M059J (cell line): ENCODE measurements around the gene HLA-DQA1. TPM values are rescaled to one million over a fixed set of nuclear protein-coding genes. Genes with fewer than 3 reads are reported as not detected.
A peak's percentile ranks its signal among the peaks of the same experiment; 100 is the strongest.
"Not testable (repeated sequence)": the region's sequence is repeated elsewhere in the genome, so short reads cannot be mapped to it uniquely, and the experiment has no call there.

Experiments used
- DNase-seq: peaks from one replicate; pipeline ENCODE4 v3.0.0-alpha.2; 2012; ENCODE audit warnings: low read depth
- total RNA-seq: library from RNA; depleted of rRNA; stranded (reverse); fragments of >200 nt; shearing (Covaris generic); gene quantifications from 2 replicates; pipeline ENCODE4 v1.2.3, GENCODE V29; 2014; rRNA removed

Gene HLA-DQA1
- not detected in 2 replicates for total RNA-seq

DNA sequence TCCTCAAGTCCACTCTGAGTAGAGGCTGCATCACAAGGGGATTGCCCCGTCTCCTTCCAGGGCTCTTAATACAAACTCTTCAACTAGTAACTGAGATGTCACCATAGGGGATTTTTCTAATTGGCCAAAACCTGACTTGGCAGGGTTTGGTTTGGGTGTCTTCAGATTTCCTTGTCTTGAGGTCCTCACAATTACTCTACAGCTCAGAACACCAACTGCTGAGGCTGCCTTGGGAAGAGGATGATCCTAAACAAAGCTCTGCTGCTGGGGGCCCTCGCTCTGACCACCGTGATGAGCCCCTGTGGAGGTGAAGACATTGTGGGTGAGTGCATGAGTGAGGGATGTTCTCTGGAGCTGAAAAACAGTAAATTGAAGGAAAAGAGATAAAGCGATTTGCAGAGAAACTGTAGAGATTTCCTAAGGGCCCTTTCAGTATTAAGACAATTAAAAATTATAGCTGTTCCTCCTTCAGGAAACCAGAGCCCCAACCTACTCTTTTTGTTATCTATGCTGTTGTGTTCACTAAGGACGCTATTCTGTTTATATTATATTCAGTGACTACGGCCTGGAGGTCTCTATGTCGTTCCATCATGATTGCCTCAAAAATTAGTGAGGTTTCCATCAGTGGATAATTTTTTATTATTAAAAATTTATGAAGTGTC is at the start of gene HLA-DQA1:
Gene HLA-DQA1, plus strand, starts transcription at position 188 of the 662 bp plus-strand sequence. Its CDS starts 53 bp downstream, at position 241.
- peak; percentile 4 for DNase-seq

DNA sequence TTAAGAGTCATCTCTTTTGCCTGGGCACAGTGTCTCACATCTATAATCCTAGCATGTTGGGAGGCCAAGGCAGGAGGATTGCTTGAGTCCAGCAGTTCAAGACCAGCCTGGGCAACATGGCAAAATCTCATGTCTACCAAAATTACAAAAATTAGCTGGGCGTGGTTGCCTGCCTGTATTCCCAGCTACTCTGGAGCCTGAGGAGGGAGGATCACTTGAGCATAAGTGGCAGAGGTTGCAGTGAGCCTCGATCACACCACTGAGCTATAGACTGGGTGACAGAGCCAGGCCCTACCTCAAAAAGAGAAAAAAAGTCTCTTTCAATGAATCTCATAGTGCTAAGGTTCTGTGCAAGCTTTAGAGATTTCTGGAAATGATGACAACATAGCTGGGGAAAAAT is 49.0 kb upstream of the HLA-DQA1 start:
- DNase-seq: no peak

DNA sequence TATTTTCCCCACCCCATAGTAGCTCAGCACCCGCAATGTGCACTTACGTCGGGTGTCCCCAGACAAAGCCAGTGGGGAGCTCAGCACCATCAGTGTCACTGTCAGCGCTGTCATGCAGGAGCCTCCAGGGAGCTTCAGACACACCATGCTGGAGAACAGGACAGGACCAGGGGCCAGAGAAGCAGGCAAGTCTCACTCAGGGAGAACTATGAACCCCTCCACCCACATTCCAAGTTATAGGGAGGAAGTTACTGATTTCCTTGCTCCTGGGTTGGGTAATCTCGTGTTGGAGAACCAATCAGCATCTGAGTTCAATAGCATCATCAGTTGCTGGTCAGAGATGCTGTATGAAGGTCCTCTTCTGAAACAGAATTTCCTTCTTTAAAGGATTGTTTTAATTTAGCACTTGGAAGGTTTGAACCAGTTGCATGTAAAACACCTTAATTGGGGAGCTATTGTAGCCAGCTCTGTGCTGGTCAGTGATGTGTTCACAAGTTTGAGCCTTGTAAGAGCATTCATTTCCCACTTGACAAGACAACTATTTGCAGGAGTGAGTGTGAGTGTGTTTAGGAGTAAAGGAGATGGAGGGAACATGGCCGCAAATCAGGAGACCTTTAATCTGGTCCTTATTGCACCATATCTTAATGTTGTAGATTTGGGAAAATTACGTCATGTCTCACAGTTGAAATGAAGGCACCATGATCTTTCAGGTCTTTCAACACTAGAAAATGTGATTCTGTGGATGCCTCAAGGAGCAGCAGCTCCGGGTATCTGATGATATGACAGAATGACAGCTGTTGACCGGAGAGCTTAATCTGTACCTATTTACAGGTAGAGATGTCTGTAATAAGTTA is 47.4 kb upstream of the HLA-DQA1 start, which contains the start of gene HLA-DRB1:
Gene HLA-DRB1, minus strand, starts transcription at position 253 of the 854 bp plus-strand sequence. Its CDS starts 106 bp downstream, at position 147.
- DNase-seq: peak; percentile 21

DNA sequence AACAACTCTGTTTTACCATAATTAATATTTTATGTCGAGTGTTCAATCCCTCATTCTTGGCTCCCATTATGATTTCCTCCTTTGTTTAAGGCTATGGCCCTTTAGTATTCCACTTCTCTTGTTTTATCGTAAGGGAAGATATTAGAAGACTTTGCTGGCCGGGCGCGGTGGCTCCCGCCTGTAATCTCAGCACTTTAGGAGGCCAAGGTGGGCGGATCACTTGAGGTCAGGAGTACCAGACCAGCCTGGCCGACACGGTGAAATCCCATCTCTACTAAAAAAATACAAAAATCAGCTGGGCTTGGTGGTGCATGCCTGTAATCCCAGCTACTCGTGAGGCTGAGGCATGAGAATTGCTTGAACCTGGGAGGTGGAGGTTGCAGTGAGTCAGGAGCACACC is 46.5 kb upstream of the HLA-DQA1 start:
- not testable (repeated sequence) for DNase-seq

DNA sequence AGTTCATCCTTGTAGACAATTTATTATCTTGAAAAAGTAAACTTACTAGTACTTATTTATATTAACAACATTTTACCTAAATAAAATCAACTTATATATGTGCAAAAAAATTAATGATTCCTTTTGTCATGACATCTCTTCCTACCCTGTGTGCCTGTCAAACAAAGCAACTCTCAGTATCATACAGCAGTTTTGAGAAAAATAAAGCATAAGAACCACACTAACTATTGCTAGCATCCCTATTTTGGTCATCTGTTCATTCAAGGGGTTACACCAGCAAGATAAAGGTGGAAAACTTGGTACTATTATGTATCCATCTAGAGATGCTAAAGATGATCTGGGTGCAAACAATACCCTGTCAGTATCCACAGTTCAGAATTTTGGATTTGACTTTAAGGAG is 40.2 kb upstream of the HLA-DQA1 start:
- no peak for DNase-seq

DNA sequence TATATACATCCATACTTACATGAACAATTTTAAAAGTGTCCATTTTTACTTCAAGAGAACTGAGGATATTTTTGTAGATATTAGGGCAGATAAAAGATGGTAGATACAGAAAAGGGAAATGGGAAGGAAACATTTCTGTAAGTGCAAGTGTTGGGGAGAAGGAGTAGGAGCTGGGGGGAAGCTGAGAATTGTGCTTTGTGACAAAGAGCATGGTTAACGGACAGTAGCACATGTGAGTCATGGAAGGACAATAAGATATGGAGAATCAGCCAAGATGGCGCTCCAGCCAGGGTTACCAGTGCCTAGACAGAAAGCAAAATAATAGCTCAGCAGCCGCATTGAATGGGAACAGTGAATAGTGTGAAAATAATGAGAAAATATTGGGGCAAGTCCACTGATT is 34.8 kb upstream of the HLA-DQA1 start:
- DNase-seq: no peak

DNA sequence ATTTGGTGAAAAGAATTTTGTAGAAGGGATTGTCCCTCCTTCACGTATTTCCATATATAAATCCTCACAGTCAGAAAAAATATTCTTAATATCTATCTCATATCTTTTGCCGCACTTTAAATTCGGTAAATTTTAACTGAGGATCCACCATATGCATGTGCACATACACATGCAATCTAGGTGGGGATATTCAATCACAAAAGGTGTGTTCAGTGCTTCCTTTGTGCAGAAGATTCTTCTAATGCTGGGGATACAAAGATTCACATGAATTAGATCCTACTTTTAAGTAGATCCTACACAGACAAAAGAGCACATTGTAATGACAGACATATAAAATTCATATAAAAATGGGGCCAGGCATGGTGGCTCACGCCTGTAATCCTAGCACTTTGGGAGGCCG is 34.0 kb upstream of the HLA-DQA1 start:
- no peak for DNase-seq

DNA sequence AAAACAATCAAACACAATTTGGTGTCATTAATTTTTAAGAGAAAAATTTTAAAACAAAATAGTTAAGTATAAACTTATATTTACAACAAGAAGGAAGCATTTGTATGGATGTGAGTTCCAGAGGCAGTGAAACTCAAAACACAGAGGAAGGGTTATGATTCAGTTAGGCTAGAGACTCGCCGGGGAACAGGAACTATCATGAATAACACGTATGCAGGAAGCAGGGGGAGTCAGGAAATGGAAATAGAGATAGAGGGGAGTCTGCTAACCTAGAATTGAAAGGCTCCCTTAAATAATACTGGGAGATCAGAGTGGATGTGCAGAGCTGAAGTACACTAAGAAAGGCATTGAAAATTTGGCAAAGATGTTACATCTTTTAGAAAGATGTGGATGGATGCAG is 33.3 kb upstream of the HLA-DQA1 start:
- DNase-seq: no peak

DNA sequence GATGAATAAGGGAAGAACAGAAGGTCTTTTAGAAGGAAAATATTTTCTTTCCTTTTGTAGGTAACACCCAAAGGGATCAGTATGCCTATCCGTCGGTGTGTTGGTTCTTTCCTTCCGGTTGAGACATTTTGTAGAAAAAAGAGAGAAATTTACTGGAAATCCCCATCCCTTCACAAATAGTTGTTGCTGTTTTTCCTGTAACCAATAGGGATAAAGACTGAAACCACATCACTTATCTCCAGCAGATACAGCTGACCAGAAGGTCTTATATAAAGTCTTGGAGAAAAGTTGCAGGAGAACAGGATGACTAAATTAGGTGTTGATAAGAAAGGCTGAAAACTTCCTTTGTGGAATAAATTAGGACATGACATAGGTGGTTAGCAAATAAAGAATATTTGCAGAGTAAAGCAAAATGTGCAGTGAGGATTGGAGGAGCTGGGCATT is 32.8 kb upstream of the HLA-DQA1 start:
- no peak for DNase-seq

DNA sequence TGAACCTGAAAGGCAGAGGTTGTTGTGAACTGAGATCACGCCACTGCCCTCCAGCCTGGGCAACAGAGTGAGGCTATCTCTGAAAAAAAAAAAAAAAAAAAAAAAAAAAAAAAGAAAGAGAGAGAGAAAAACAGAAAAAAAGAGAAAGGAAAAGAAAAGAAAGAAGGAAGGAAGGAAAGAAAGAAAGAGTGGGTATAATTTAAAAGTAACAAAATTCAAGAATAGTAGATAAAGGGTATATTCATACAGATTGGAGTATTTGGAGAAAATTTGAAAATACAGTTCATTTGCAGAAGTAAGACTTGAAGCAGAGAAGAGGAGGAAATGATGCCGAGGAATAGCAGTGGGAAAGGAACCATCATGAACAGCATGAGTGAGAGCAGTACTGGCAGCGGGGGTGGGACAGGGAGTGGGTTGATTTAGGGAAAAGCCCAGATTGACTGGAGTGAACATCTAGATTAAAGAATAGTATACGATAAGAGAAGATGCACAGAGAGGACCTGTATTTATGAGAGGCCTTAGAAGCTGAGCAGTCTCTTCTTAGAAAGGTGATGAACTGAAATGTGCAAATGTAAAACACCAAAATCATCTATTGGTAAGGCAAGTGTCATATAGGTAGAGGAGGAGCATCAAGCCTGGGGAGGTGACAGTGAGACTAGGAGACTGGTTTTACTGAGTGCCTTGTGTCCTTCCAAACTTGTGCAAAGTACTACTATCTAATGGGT is 29.8 kb upstream of the HLA-DQA1 start:
- DNase-seq: no peak

DNA sequence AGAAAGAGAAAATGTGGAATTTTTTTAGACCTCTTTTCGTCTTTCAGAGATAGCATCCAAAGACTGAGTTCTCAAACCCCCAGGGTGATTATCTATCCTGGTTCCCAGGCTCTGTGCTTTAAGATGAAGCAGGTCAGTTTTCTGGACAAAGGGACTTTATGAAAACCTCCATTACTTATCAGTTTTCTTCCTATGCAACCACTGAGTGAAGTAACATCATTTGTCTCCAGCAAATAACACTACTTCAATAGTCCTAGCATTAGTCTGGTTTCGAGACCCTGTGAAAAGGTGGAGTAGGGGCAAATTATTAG is 29.3 kb upstream of the HLA-DQA1 start:
- DNase-seq: no peak

DNA sequence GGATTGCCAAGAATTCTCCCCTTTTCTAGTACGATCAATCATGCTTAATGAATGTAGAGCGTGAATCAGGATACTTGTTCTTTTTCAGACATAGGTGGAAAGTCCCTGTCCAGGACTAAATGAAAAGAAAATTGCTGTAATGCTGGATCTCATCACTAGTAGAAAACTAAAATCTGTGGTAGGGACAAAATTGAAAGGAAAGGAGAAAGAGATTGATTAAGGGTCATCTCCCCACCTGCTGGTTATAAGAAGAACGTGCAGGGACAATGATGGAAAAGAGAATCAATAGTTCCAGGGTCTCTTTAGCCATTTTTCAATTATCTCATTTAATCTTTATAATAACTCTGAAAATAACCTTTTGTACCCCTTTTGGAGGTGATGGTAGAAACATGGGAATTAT is 28.8 kb upstream of the HLA-DQA1 start:
- no peak for DNase-seq

DNA sequence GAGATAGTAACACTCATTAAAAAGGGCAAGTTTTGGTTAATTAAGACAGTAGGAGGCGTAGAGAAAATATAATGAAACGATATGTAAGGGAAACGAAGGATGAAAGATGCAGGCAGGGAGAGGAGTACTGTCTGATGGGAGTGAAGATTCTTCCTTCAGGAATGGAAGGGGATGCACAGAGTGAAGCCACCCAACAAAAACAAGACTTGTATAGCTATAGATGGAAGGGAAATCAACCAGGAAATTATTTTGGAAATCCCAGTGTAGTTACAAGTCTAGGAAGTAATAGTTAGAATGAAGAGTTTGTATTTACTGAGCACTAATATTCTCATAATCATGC is 27.8 kb upstream of the HLA-DQA1 start:
- no peak for DNase-seq

DNA sequence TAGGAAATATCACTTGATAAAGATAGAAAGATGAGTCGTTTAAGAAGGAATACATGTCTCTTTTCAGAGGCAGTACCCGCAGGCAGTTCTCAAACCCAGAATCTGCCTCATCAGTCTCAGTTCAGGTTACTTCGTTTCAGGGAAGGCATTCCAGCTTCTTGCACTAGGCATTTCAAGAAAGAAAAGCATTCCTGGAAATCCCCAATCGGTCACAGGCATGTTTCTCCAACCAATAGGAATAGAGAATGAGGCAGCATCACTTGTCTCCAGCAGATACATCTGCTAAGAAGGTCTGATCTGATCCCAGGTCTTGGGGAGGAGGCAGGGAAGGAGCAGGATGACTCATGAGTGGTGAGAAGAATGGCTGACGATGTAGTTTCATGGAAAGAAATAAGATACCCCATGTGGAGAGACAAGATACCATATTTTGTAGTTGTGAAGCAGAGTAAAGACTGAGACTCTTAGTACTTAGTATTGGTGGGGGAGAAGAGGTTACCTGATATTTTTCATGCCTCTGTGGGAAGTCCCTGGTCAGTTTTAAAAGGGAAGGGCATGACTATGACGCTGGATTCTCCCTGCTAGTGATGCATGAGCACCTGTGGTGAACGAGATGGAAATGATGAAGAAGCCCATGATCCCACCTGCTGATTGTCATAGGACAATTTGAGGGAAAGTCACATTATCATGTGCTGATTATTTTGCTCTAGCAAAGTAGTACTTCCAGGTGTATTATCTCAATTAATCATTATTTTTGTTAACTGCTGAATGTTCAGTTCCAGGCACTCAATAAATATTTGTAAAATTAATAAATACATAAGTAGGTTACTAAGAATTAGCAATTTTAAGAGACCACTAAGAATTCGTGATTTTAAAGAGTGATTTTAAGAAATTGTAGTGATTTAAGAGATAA is 27.2 kb upstream of the HLA-DQA1 start:
- peak; percentile 96 for DNase-seq

DNA sequence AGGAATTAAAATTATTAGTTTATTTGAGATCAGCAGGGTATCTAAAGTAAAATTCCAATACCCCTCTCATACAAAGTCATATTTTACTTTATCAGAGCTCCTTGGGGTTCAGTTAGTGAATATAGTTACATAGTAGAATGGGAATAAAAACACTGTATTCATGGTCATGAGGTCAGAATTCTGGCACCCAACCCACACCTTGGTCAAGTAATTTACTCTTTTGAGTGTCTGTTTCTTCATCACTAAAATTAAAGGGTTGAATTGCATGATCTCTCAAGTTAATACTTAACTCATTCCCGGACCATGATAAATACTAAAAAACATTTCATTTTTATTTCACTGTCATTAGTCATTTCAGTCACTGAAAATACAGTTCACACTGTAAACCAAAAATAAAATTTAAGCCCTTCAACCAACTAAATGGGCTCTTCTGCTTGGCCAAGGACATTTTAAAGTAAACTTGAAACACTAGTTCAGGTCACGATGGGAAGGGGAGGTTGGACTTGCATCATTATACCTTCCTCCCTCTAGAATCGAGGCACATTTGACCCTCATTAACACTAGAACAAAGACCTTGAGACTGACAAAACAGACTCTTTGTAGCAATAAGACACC is 26.4 kb upstream of the HLA-DQA1 start:
- no peak for DNase-seq

DNA sequence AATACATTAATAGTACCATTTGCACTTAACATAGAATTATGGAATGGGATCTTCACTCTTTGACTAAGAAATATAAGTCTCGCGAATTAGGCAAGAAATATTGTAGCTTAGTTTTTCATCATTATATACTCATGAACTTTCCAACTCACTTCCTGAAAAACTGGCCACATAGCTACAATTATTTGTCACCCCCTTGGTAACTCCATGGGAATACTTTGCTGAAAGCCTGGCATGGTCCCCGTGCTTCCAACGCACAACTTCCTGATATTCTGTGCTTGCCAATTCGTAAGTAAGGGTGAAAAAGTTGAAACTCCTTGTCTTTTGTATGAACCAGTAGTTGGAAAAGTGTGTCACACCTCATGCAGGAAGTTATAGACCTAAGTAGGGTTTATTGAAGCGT is 23.7 kb upstream of the HLA-DQA1 start:
- DNase-seq: no peak

DNA sequence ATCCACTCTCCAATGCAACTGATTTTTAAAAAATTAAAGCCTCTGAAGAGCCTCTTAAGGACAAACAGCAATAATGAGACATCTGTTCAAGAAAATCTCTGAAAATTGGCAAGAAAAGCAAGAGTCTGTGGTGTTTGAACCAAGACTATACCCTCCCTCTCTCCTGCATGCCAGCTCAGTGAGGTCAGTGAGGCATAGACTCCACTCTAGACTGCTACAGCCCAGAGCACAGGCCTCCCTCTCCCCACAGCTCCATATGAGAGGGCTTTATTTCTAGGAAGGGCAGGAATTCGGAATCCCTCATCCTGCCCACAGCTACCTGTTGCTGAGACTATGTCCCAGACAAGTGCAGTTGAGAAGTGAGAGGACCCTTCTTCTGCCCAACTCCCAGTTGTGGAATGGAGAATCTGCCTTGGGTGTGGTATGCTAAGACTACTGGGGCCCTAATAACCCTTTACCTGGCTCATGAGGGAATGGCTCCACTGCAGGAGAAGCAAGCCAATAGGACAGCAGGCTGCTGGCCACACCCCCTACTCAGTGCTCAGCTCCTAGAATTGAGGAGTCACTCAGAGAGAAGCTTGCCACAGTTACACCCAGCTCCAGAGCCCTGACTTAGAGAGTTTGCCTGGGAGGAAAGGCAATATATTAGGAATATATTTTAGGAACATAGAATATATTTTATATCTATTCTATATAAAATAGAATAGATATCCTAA is 22.7 kb upstream of the HLA-DQA1 start:
- DNase-seq: no peak

DNA sequence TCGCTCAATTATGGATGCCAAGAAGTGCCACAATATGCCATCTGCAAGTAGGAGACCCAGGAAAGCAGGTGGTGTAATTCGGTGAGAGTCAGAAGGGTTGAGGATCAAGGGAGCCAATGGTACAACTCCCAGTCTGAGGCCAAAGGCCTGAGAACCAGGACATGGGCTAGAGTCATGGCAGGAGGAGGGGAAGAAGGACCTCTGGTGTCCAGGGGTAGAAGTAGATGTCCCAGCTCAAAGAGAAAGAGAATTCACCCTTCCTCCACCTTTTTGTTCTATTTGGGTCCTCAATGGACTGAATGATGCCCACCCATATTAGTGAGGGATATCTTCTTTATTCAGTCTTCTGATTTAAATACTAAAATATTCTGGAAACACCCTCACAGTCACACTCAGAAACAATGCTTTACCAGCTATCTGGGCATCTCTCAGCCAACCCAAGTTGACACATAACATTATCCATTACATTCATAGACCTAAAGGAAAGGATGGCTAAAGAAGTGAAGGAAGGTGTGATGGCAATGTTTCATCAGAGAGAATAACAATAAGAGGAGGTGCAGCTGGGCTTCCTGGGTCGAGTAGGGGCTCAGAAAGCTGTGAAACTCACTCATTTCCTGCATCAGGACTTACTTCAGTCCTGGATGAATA is 21.2 kb upstream of the HLA-DQA1 start:
- DNase-seq: no peak

DNA sequence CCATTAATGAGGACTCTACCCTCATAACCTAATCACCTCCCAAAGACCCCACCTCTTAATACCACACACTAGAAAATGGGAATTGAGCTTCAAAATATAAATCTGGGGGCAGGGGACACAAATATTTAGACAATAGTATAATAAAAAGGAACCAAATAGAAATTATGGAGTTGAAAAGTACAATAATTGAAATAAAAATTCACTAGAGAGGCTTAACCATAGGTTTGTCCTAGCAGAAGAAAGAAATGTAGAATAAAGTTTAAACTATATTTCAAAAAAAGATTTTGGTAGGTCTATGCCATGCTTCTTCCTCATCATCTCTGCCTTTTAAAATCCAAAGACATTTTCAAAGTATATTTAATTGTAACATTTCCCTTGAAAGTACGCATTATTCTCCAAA is 19.5 kb upstream of the HLA-DQA1 start:
- DNase-seq: no peak

DNA sequence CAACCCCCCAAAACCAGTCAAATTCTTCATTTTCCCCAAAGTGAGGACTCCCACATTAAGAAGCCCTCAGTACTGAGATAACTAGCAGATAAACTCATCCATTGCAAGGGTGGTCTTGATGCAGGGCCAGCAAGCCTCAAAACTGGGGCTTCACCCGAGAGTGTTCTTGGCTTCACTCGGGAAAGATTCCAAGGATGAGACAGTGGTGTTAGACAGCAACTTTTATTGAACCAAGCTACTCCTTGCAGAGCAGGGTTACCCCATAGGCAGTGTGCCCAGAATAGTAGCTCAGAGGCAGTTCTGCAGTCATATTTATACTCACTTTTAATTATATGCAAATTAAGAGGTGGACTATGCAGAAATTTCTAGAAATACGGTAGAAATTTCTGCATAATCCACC is 15.8 kb upstream of the HLA-DQA1 start:
- no peak for DNase-seq
